Measurements from ENCODE around the gene DIP2C.
"Not testable (repeated sequence)": the region's sequence is repeated elsewhere in the genome, so short reads cannot be mapped to it uniquely, and the experiment has no call there.

The DIP2C gene

DNA sequence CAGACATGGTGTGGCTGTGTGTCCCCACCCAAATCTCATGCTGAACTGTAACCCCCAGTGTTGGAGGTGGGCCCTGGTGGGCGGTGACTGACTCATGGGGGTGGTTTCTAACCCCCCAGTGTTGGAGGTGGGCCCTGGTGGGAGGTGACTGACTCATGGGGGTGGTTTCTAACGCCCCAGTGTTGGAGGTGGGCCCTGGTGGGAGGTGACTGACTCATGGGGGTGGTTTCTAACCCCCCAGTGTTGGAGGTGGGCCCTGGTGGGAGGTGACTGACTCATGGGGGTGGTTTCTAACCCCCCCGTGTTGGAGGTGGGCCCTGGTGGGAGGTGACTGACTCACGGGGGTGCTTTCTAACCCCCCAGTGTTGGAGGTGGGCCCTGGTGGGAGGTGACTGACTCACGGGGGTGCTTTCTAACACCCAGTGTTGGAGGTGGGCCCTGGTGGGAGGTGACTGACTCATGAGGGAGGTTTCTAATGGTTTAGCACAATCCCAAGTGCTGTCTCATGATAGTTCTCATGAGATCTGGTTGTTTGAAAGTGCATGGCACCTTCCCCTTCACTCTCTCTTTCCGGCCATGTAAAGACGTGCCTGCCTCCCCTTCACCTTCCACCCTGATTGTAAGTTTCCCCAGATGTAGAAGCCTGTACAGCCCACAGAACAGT is 78.7 kb downstream of the DIP2C start:
- not testable (repeated sequence) for DNase-seq (ENCODE audit: low spot score)

DNA sequence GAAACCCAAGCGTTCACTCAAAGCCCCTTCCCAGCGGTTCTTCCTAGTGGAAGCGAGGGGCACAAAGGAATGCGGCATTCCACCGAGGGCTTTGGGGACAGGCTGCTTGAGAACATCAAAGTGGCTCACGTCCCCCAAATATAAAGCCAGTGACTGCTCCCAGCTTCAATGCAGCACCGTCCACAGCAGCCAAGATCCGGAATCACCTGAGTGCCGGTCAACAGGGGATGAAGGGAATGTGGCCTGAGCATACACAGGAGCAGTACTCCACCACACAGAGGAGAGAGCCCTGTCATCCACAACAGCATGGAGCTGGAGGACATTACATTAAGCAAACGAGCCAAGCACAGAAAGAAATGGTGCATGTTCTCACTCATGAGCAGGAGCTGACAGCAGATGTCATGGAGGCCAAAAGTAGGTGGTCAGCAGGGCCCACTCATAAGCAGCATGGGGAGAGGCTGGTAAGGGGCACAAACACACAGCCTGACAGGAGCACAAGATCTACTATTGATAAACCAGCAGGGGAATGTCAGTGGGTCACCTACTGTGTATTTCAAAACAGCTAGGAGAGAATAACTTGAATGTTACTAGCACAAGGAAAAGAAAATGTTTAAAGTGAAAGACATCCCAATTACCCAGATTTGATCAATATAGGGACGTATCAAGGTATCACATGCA is 79.5 kb downstream of the DIP2C start:
- DNase-seq (ENCODE audit: low spot score) = no peak

DNA sequence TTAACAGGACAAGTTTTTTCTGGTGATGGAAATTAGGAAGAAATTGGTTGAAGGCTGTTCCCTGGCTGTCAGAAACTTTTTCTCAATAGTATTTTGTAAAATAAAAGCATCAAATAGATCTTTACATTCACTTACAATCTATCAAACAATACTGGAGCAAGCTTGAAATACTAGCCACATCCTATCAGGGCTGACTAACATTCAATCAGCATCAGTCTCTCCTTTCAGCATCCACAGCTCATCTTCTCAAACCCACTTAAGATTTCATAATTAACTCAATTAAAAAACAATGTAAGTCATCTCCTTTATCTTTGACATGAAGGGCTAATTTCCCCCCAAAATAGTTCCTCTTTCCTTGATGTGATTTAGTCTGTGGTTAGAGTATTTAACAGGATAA is 80.2 kb downstream of the DIP2C start:
- DNase-seq (ENCODE audit: low spot score) = no peak

DNA sequence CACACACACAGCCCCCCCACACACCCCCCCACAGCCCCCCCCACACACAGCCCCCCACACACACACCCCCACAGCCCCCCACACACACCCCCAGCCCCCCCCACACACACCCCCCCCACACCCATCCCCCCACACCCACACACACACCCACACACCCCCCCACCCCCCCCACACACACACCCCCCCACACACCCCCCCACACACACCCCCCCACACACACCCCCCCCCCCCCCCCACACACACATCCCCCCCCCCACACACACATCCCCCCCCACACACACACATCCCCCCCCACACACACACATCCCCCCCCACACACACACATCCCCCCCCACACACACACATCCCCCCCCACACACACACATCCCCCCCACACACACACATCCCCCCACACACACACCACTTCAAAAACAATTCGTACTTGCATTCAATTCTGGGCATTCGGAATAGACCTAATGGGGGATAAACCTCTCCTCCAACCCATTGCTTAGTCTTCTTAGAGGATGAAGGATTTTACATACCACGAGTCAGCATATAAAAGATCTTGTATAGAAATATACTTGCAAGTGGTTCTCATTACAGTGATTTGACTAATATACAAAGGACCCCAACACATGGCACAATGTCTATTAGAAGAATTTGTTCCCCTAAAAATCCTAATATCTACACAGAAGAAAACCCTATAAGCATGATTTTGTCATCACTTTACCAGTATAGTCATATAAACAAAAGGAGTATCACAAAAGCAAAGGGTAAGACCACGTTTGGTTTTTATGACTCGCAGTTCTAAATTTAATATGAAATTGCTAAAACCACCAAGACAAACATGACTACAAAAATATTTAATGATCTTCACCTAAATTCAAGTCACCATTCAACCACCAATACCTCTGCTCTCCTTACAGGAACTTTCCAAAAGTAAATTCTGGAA is 80.9 kb downstream of the DIP2C start:
- no peak for DNase-seq (ENCODE audit: low spot score)

DNA sequence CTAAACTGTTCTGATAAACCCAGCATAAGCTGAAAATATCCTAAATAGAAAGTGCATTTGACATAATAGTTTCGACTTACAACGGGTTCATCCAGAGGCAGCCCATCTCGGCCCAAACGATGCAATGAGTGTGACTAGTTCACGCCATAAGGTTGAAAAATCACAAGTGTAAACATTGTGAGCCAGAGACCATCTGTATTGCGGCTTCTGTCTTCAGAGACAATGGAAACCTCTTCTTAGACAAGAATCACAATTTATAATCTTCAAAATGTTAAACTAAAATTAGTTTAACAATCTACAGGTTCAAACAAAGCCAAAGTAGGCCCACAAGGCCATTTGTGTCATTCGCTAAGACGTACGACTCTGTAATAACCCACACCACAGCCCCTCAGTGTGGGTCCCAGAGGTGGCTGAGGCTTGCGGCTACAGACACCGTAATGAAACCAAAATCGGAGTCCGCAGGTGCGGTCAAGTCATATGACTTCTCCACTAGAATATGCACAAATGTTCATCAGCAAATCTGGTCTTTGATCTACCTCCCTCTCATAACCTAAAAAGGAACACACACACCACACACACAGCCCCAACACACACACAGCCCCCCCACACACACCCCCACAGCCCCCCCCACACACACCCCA is 81.8 kb downstream of the DIP2C start:
- no peak for DNase-seq (ENCODE audit: low spot score)

DNA sequence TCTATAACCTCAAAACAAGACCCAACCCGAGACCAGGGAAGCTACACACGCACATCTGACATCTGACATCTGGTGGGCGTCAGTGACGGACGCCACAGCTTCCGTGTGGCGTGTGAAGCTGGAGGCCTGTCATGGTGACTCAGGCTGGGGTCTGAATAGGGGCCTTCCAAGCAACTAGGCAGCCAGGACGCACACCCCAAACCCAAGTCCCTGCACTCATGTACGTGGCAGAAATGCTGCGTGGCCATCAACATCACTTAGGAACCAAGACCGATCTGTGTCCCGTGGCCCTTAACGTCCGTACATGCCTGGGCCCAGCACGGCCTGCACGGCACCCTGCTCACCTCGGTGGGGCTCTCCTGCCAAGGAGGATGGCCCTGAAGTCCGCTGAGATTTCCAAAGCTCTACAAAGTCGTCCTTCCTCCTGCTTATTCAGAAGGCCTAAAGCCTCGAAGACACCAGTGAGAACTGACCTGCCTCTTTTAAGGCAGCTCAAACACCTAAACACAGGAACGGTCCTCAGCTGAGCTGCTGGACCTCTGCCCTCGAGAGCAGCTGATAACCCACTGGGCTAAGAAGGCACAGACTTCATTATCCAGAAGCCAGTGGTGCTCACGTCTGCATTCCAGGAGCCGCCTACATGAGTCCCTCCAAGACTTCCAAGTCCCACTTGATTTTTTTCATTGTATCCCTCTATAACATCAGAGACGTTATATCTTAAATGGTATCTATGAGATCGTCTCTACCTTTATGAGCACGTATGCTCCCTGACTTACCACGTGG is 82.5 kb downstream of the DIP2C start:
- no peak for DNase-seq (ENCODE audit: low spot score)

DNA sequence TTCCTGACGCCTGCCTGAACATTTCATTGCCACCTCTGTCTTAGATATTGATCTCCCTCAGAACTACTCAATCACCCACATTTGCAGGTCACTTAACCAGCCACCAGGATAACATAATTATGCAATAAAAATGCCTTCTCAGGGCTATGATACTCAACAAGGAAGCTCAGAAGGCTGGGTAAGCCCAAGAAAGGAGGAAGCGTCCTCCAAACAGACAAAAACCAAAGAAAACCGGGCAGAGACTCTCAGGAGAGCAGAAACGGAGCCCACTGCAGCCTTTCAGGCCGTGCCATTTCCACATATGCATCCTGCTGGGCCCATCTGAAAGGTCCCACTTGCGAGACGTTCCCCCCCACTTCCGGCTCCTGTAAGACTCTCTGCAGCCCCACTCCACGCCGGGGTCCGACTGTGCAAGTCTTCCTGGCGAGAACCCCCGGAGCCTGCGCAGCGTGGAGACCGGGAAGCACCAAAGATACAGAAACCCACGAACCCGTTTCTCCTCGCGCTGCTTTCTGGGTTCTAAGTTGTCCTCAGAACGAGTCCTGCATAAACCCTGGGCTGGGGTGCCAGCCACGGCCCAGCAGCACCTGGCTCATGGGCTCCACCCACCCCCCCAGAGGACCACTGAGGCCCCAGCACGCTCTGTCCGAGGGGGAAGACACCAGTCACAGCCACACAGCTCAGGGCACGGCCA is 83.7 kb downstream of the DIP2C start:
- no peak for DNase-seq (ENCODE audit: low spot score)

DNA sequence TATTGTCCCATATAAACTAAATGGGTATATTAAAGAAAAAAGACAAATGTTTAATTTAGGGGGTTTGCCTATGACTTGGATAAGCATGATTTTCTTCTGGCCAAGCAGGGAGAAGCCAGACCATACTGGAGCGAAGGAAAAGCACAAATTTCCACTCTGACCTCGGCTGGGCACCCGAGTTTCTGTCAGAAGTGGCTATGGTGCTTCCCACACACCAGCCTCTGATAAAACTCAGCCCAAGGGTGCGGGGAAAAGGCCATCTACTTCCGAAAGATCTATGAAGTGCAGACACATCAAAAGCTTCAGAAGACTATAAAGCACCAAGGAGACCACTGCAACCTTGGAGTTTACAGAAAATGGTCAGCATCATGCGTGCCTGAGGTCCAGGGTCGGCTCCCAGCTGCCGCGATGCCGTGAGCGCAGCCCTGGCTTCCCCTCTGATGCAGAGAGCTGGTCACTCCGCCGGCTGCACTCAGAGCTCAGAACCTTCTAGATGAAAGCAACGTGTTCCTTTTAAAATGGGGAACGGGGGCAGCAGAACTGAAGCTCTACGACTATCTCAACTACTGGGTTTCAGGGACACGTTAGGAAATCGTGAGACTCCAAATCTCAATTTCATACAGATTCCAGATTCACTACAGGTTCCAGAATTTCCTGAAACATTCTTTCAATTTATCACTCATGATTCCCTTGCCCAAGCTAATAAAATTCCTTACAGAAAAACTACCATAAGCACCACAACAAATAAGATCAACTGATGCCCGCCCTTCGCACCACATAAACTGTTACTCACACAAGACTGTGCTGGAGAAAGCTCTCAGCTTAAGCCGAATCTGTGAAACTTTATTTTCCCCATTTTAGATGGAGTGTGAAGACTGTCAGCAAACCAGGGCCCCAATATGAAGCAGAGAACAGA is 84.5 kb downstream of the DIP2C start:
- no peak for DNase-seq (ENCODE audit: low spot score)

DNA sequence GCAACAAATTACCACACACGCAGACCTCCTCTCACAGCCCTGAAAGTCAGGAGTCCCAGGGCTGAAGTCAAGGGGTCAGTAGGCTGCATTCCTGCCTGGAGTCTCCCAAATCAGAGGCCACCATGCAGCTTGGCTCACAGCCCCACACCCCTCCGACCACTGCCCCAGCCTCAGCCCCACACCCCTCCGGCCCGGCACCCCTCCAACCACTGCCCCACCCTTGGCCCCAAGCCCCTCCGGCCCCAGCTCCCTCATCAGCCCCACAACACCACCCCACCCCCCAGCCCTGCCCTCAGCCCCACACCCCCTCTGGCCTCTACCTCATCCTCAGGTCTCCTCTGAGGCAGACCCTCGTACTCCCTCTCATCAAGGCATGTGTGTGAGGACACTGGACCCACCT is 85.7 kb downstream of the DIP2C start:
- DNase-seq (ENCODE audit: low spot score) = no peak

DNA sequence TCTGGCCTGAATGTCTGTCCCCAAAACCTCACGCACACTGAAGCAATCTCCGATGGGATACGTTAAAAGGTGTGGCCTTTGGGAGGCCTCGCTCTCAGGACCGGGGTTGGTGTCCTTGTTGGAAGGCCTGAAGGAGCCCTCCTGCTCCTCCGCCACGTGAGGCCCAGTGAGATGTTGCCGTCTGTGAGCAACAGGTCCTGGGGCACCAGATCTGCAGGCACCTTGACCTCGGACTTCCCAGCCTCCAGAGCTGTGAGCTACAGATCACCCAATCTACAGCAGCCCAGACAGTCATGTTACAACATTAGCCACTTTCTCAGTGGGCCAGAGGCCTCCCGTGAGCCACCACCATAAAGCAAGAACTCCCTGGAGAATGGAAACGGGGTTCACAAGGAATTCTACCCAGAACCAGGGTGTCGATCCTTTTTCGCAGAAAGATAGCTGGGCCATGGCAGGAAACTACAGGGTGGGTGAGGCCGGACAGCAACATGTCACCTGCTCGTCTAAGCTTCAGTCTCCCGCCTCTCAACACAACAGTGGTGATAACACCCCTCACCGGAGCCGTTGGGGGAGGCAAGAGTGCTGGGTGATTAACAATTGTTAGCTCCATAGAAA is 87.0 kb downstream of the DIP2C start:
- no peak for DNase-seq (ENCODE audit: low spot score)

DNA sequence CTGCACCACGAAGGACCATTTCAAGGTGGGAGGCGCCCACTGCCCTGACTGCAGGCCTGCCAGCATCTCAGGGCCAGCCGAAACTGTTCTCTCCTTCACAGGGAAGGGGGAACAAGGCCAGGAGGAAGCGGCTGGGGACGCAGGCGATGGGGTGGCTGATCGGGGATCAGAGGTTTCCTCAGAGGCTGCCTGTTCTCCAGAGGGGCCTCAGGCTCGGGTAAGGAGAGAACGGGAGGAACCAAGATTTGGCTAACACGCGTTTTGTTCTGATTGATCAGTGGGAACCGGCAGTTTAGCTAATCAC is 87.9 kb downstream of the DIP2C start:
- no peak for DNase-seq (ENCODE audit: low spot score)

DNA sequence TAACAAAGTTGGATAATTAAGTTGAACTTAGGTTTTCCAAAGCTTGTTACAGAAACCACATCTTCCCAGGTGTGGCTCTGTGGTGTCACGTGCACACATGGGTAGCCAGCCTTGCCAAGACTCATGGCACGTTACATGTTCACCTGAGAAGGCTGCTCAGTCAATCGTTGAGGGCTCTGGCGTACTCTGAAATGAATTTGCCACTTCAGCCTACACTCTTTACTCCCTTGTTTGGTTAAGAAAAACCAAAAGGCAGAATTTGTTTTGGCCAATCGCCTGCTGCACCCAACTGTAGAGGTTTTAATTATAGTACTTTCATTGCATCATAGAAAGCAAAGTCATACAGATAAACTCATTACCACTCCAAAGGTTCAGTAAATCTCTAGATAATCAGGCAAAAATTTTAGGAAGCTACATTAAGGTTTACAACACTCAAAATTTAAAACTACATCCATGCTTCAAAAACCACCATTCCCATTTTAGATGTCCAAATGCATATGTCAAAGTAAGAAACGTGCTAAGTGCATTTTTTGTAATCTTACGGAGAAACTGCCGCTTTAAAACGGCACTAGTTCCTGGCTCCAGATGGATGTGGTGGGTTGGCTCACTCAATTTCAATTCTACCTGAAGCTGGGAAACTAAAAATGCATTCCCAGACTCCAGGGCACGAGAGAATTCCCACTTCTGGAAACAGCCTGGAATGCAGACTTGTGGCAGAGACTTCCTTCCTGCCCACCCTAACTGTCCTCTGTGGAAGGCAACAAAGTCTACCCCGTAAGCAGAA is 88.4 kb downstream of the DIP2C start:
- DNase-seq (ENCODE audit: low spot score) = no peak

DNA sequence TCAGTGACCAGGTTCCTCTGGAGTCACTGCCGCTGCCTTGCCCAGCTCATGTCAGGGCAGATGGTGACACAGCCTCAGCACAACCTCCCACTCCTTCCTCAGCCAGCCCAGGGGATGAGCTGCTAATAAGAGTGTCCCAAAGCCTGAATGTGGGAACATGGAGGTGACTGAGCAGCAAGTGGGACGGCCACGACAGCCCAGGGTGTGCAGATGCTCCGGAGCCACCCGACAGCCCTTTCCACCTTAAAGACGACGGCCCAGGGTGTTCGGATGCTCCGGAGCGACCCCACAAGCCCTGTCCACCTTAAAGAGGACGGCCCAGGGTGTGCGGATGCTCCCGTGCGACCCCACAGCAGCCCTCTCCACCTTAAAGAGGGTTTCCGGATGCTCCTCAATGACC is 89.2 kb downstream of the DIP2C start:
- no peak for DNase-seq (ENCODE audit: low spot score)

DNA sequence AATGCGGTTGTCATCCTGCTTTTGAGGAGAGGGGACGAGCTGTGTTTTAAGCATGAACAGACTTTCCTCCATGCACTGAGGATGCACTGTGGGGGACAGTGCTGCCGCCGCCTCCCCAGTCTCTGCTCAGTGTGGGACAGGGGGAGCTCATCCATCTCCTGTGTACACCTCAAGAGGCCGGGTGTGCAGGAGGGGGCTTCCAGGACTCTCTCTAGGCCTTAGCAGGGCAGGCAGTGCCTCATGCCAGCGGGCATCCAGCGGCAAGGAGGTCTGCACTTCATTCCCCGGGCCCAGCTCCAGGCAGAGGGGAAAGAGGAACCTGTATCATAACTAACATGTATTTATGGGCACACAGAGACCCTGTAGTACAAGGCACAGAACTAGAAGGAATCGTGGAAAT is 89.7 kb downstream of the DIP2C start:
- no peak for DNase-seq (ENCODE audit: low spot score)

DNA sequence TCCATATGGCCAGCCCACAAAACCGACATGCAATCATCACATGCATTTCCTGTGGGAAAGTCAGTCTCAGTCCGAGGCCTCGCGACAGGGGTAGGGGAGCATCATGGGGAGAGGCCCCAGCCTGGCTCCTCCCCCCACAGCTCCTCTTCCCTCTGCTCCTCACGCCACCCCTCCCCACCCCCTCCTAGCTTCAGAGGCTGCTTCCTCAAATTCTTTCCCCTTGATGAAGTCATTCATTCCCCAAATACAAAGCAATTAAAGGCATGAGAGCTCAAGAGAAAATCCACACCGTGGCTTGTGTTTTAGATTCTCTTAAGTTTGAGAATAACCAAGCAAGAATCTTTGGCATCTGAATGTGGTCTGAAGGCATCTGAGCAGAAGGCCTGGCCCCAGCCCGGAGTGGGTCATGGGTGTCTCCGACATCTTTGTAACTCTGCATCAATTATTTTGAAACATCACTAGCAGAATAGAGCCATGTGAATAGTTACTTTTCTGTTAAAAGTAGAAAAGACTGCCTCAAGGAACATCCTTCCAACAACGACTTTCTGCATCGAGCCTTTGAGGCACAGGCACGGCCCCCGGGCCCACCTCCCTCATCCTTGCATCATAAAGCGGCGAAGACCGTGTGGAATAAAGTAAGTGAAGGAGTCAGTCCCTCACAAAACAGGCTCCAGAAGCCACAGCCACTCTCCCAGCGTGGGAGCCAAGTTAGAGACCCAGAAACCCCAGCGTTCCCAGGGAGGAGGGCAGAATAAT is 90.9 kb downstream of the DIP2C start:
- no peak for DNase-seq (ENCODE audit: low spot score)

DNA sequence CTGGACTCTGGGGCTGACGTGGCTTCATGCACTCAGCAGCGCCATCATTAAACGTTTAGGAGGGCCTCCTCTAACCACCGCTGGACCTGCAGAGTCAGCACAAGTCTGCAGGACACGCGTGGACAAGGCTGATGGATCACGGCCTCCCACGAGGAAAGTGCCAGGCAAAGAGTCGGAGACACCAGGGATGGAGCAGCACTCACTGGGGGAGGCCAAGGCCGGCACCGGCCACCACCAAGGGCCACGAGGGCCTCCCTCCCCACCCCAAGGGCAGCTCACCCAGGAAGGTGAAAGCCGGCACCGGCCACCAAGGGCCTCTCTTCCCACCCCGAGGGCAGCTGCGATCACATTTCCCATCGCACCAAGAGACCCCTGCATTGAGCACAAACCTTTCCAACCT is 91.5 kb downstream of the DIP2C start:
- DNase-seq (ENCODE audit: low spot score) = no peak

DNA sequence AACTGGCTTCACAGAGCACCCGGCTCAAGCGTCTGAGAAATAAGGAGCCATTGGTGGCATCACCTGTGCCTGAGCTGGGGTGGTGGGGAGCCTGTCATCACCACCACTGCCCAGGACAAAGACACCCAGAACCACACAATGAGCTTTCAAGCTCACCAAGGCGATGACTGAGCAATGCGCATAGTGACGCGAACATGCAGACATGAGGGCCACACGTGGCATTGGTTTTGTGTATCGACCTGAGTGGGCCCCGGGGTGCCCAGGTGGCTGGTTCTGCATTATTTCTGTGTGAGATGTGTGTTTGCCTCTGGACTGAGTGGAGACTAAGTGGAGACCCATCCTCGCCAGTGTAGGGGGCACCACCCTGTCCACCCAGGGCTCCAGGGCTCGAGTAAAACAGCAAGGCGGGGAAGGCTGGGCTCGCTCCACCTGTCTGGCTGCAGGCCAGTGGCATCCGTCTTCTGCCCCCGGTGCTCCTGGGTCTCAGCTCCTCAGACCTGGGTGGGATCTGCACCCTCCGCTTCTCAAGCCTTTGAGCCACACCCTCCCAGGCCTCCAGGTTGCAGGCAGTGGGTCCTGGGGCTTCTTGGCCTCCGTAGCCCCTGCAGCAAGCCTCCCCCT is 92.6 kb downstream of the DIP2C start:
- no peak for DNase-seq (ENCODE audit: low spot score)

DNA sequence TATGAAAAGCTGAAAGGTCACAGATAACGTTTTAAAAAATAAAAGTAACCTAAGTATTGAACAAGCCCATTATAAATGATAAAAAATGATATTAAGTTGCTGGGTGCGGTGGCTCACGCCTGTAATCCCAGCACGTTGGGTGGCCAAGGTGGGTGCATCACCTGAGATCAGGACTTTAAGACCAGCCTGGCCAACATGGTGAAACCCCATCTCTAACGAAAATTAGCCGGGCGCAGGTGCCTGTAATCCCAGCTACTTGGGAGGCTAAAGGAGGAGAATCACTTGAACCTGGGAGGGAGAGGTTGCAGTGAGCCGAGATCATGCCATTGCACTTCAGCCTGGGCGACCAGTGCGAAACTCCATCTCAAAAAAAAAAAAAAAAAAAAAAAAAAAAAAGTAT is 93.3 kb downstream of the DIP2C start:
- not testable (repeated sequence) for DNase-seq (ENCODE audit: low spot score)
